H9 (cell line): ENCODE measurements around the gene UBE3A. TPM values are rescaled to one million over a fixed set of nuclear protein-coding genes. Genes with fewer than 3 reads are reported as not detected.

Experiments used
- DNase-seq: peaks from one replicate; pipeline ENCODE4 v3.0.0-alpha.2; 2017
- H2AFZ ChIP-seq: one replicate; pipeline ENCODE4 v1.6.1; 2013; ENCODE audit warnings: mild to moderate bottlenecking, low read length, control low read depth, moderate library complexity
- H2AK5ac ChIP-seq: 2 replicates; pipeline ENCODE4 v1.6.1; 2013; ENCODE audit warnings: low read length, control low read depth, mixed read lengths; ENCODE audit not compliant: insufficient read length
- H2BK120ac ChIP-seq: one replicate; pipeline ENCODE4 v1.6.1; 2013; ENCODE audit warnings: low read depth, mild to moderate bottlenecking, low read length, control low read depth, inconsistent platforms; ENCODE audit not compliant: poor library complexity, severe bottlenecking
- H2BK12ac ChIP-seq: 2 replicates; pipeline ENCODE4 v1.6.1; 2013; ENCODE audit warnings: low read length, control low read depth, mixed read lengths, low read depth; ENCODE audit not compliant: insufficient read length
- H2BK15ac ChIP-seq: 2 replicates; pipeline ENCODE4 v1.6.1; 2013; ENCODE audit warnings: low read depth, low read length, control low read depth
- H2BK20ac ChIP-seq: one replicate; pipeline ENCODE4 v1.6.1; 2013; ENCODE audit warnings: low read depth, mild to moderate bottlenecking, low read length, control low read depth, inconsistent platforms; ENCODE audit not compliant: poor library complexity, severe bottlenecking
- H2BK5ac ChIP-seq: 2 replicates; pipeline ENCODE4 v1.6.1; 2013; ENCODE audit warnings: low read length, control low read depth, mixed read lengths; ENCODE audit not compliant: insufficient read length
- H3K14ac ChIP-seq: 2 replicates; pipeline ENCODE4 v1.6.1; 2013; ENCODE audit warnings: low read length, control low read depth; ENCODE audit not compliant: insufficient read depth
- H3K18ac ChIP-seq: 2 replicates; pipeline ENCODE4 v1.6.1; 2013; ENCODE audit warnings: low read depth, mild to moderate bottlenecking, mixed read lengths, low read length, control low read depth; ENCODE audit not compliant: insufficient read length
- H3K23ac ChIP-seq: 2 replicates; pipeline ENCODE4 v1.6.1; 2013; ENCODE audit warnings: low read length, control low read depth, mixed read lengths, low read depth; ENCODE audit not compliant: insufficient read length
- H3K23me2 ChIP-seq: 2 replicates; pipeline ENCODE4 v1.6.1; 2013; ENCODE audit warnings: low read depth, mild to moderate bottlenecking, mixed read lengths, low read length, control low read depth; ENCODE audit not compliant: insufficient read length, poor library complexity, severe bottlenecking
- H3K27ac ChIP-seq: 2 replicates; pipeline ENCODE4 v1.5.1; 2013; ENCODE audit warnings: low read length, control low read depth, mixed read lengths, low read depth; ENCODE audit not compliant: insufficient read length
- H3K27me3 ChIP-seq: 2 replicates; pipeline ENCODE4 v1.6.1; 2013; ENCODE audit warnings: low read length, control low read depth, inconsistent platforms; ENCODE audit not compliant: insufficient read depth
- H3K4ac ChIP-seq: 2 replicates; pipeline ENCODE4 v1.6.1; 2013; ENCODE audit warnings: low read depth, mild to moderate bottlenecking, control low read depth, inconsistent platforms, low read length, moderate library complexity
- H3K4me1 ChIP-seq: 2 replicates; pipeline ENCODE4 v1.6.1; 2013; ENCODE audit warnings: low read length, control low read depth, inconsistent platforms; ENCODE audit not compliant: insufficient read depth
- H3K4me2 ChIP-seq: 2 replicates; pipeline ENCODE4 v1.6.1; 2013; ENCODE audit warnings: low read length, control low read depth, mixed read lengths; ENCODE audit not compliant: insufficient read length, insufficient read depth
- H3K56ac ChIP-seq: 2 replicates; pipeline ENCODE4 v1.6.1; 2013; ENCODE audit warnings: low read depth, mild to moderate bottlenecking, mixed read lengths, low read length, control low read depth; ENCODE audit not compliant: insufficient read length
- H3K79me1 ChIP-seq: 2 replicates; pipeline ENCODE4 v1.6.1; 2013; ENCODE audit warnings: low read depth, mild to moderate bottlenecking, moderate library complexity, low read length, control low read depth, inconsistent platforms; ENCODE audit not compliant: insufficient read depth, poor library complexity, severe bottlenecking
- H3K79me2 ChIP-seq: 2 replicates; pipeline ENCODE4 v1.6.1; 2013; ENCODE audit warnings: low read length, control low read depth, inconsistent platforms; ENCODE audit not compliant: insufficient read depth
- H3K9ac ChIP-seq: 2 replicates; pipeline ENCODE4 v1.6.1; 2013; ENCODE audit warnings: low read length, control low read depth, mixed read lengths; ENCODE audit not compliant: insufficient read length; ENCODE audit errors: extremely low read depth
- H3K9me3 ChIP-seq: one replicate; pipeline ENCODE4 v1.6.1; 2013; ENCODE audit warnings: low read depth, low read length, inconsistent platforms; ENCODE audit not compliant: control insufficient read depth
- H3T11ph ChIP-seq: one replicate; pipeline ENCODE4 v1.6.1; 2013; ENCODE audit warnings: mild to moderate bottlenecking, low read length, control low read depth, inconsistent platforms
- H4K20me1 ChIP-seq: one replicate; pipeline ENCODE4 v1.6.1; 2013; ENCODE audit not compliant: control insufficient read depth, insufficient read length, insufficient read depth
- H4K5ac ChIP-seq: 2 replicates; pipeline ENCODE4 v1.6.1; 2013; ENCODE audit warnings: low read depth, mild to moderate bottlenecking, mixed read lengths, low read length, control low read depth; ENCODE audit not compliant: insufficient read length
- H4K8ac ChIP-seq: replicated peaks from 2 replicates; pipeline ENCODE4 v1.6.1; 2013; ENCODE audit warnings: low read length, control low read depth, mixed read lengths, low read depth; ENCODE audit not compliant: insufficient read length
- H4K91ac ChIP-seq: 2 replicates; pipeline ENCODE4 v1.6.1; 2013; ENCODE audit warnings: low read depth, mild to moderate bottlenecking, moderate library complexity, mixed read lengths, low read length, control low read depth; ENCODE audit not compliant: insufficient read length
- H3K27ac Mint-ChIP-seq, 3 experiments: 2 replicates in 2 of 3; 3 replicates in 1 of 3; pipeline ENCODE4 v1.8.0; 2020 to 2021; ENCODE audit warnings: mixed read lengths in 3 of 3, mild to moderate bottlenecking in 1 of 3, moderate library complexity in 1 of 3
- H3K27me3 Mint-ChIP-seq: 2 replicates; pipeline ENCODE4 v1.8.0; 2021; ENCODE audit warnings: low read depth, mild to moderate bottlenecking, moderate library complexity, mixed read lengths
- H3K36me3 Mint-ChIP-seq, 3 experiments: 2 replicates in 2 of 3; 3 replicates in 1 of 3; pipeline ENCODE4 v1.8.0; 2020 to 2021; ENCODE audit warnings: low read depth in 3 of 3, mixed read lengths in 3 of 3; ENCODE audit not compliant: insufficient read depth in 1 of 3
- H3K4me1 Mint-ChIP-seq, 2 experiments: 2 replicates each; pipeline ENCODE4 v1.8.0; 2020; ENCODE audit warnings: mixed read lengths in 2 of 2
- H3K4me3 Mint-ChIP-seq, 2 experiments: 2 replicates in 1 of 2; 3 replicates in 1 of 2; pipeline ENCODE4 v1.8.0; 2020 to 2021; ENCODE audit warnings: mild to moderate bottlenecking in 2 of 2, mixed read lengths in 2 of 2, moderate library complexity in 1 of 2
- H3K9me3 Mint-ChIP-seq, 2 experiments: 2 replicates in 1 of 2; 3 replicates in 1 of 2; pipeline ENCODE4 v1.8.0; 2020; ENCODE audit warnings: mild to moderate bottlenecking in 2 of 2, mixed read lengths in 2 of 2, moderate library complexity in 1 of 2
- WGBS: extraction: QIAGEN DNeasy Blood & Tissue Kit; methylation state at CpG from one replicate; pipeline ENCODE4 v1.1.7; 2013; ENCODE audit warnings: missing lambda C conversion rate, low lambda C conversion rate, mixed read lengths; ENCODE audit not compliant: insufficient read length; ENCODE audit errors: extremely low coverage; 5-methylcytosine and 5-hydroxymethylcytosine counted together
- total RNA-seq: library from RNA; stranded (reverse); gene quantifications from 2 replicates; pipeline ENCODE4 v1.2.1, GENCODE V29; 2021
- TF ChIP-seq, protein P1 (sequence below): fragments of 200-600 bp; sonication (generic); conservative IDR thresholded peaks from 3 replicates; pipeline ENCODE4 v1.8.0; 2021; ENCODE audit warnings: antibody characterized with exemption, mild to moderate bottlenecking

Gene UBE3A
- total RNA-seq, 1 experiment from 2014 or later = 108 TPM

DNA sequence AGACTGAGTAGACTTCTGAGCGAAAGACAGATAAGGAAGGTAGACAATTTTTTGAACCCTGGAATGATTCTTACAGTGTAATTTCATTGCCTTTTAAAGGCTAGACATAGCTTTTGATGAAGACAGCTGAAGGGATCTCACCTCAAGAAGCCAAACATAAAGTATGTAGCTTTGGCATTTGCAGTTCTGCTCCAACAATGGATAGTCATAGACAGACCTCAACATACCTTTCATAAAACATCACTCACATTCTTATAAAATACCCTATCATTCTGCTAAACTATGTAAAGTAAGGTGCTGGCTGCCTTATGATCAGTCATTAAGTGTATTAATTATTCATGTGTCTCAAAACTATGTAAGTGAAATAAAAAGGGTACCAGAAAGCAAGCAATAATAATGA lies 70.0 kb downstream of the UBE3A start:
- Histone ChIP-seq H3K9me3 (no peaks in the 10 kb centered on the region), H3K27ac (no peak overlapping the region), H4K20me1 (no peaks in the 10 kb centered on the region), H3K4me2 (no peak overlapping the region), H2BK15ac (no peak overlapping the region), H3K79me1 (peaks cover 5% of the 10 kb centered on the region), H4K8ac (no peak overlapping the region), H3K27me3 (no peaks in the 10 kb centered on the region; the same call in 1 of the 2 replicates), H2BK12ac (no peak overlapping the region), H3T11ph (no peak overlapping the region), H3K4ac (no peak overlapping the region), H2BK5ac (no peak overlapping the region), H2AFZ (no peak overlapping the region), H3K23me2 (no peaks in the 10 kb centered on the region), H2BK120ac (no peak overlapping the region), H3K23ac (no peak overlapping the region), H3K4me1 (no peaks in the 10 kb centered on the region), H3K79me2 (no peaks in the 10 kb centered on the region; the same call in 1 of the 2 replicates), H2BK20ac (no peak overlapping the region), H3K14ac (no peak overlapping the region), H4K91ac (no peak overlapping the region), H3K18ac (no peak overlapping the region), H3K9ac (no peak overlapping the region), H2AK5ac (no peak overlapping the region), H4K5ac (no peak overlapping the region), H3K56ac (no peak overlapping the region)
- TF ChIP-seq, protein P1, sequence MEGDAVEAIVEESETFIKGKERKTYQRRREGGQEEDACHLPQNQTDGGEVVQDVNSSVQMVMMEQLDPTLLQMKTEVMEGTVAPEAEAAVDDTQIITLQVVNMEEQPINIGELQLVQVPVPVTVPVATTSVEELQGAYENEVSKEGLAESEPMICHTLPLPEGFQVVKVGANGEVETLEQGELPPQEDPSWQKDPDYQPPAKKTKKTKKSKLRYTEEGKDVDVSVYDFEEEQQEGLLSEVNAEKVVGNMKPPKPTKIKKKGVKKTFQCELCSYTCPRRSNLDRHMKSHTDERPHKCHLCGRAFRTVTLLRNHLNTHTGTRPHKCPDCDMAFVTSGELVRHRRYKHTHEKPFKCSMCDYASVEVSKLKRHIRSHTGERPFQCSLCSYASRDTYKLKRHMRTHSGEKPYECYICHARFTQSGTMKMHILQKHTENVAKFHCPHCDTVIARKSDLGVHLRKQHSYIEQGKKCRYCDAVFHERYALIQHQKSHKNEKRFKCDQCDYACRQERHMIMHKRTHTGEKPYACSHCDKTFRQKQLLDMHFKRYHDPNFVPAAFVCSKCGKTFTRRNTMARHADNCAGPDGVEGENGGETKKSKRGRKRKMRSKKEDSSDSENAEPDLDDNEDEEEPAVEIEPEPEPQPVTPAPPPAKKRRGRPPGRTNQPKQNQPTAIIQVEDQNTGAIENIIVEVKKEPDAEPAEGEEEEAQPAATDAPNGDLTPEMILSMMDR = no peak
- Mint-ChIP-seq H3K27me3 (no peaks in the 10 kb centered on the region), H3K9me3 (no peaks in the 10 kb centered on the region), H3K36me3 (peaks cover 22 to 46% (median 30%) of the 10 kb centered on the region in 3 experiments; a peak in 6 of 7 replicates), H3K4me1 (no peaks in the 10 kb centered on the region), H3K4me3 (no peak overlapping the region), H3K27ac (peak overlapping the region in 1 of 3 experiments; percentile 3; a peak in 1 of 7 replicates)
- WGBS = no CpG with 5 or more reads among the region's 1 CpG
- no peak for DNase-seq
